HFFc6 (cell line): ENCODE results near the gene CPLX3. TPM values are rescaled to one million over a fixed set of nuclear protein-coding genes. Genes with fewer than 3 reads are reported as not detected.

Experiments used
- DNase-seq: peaks from one replicate; pipeline ENCODE4 v3.0.0-alpha.2; 2018
- H3K27ac Mint-ChIP-seq: 2 replicates; pipeline ENCODE4 v1.8.0; 2020; ENCODE audit warnings: mild to moderate bottlenecking, mixed read lengths
- H3K27me3 Mint-ChIP-seq: 2 replicates; pipeline ENCODE4 v1.8.0; 2021; ENCODE audit warnings: mild to moderate bottlenecking, moderate library complexity, mixed read lengths; ENCODE audit not compliant: insufficient read depth
- H3K36me3 Mint-ChIP-seq: 2 replicates; pipeline ENCODE4 v1.8.0; 2021; ENCODE audit warnings: low read depth, mixed read lengths
- H3K4me1 Mint-ChIP-seq: 2 replicates; pipeline ENCODE4 v1.8.0; 2020; ENCODE audit warnings: low read depth, mixed read lengths
- H3K4me3 Mint-ChIP-seq: 2 replicates; pipeline ENCODE4 v1.8.0; 2020; ENCODE audit warnings: mild to moderate bottlenecking, moderate library complexity, mixed read lengths
- H3K9me3 Mint-ChIP-seq: 2 replicates; pipeline ENCODE4 v1.8.0; 2020; ENCODE audit warnings: mild to moderate bottlenecking, mixed read lengths
- total RNA-seq, 6 experiments: library from RNA; stranded (reverse); fragmentation: NEBNext Ultra II Directional; extraction: Animal tissue kit (Norgen Biotek cat#: 25700); gene quantifications; 2 replicates in 1 of 6; 3 replicates in 5 of 6; pipeline ENCODE4 v1.2.3, GENCODE V29; 2021
- TF ChIP-seq, protein P1 (sequence below): fragments of 200-600 bp; sonication (generic); IDR thresholded peaks from 2 replicates; pipeline ENCODE4 v1.5.0; 2021; ENCODE audit warnings: antibody characterized with exemption, mild to moderate bottlenecking

The CPLX3 gene
- total RNA-seq, 6 experiments from 2014 or later = 0.09 TPM; not detected in 5

GRCh38 chr15:74790080-74790916, 36.1 kb upstream of the CPLX3 start:
- Mint-ChIP-seq H3K27ac (peak overlapping the region; percentile 85), H3K27me3 (peaks cover 4% of the 10 kb centered on the region; the same call in 1 of the 2 replicates)

DNA sequence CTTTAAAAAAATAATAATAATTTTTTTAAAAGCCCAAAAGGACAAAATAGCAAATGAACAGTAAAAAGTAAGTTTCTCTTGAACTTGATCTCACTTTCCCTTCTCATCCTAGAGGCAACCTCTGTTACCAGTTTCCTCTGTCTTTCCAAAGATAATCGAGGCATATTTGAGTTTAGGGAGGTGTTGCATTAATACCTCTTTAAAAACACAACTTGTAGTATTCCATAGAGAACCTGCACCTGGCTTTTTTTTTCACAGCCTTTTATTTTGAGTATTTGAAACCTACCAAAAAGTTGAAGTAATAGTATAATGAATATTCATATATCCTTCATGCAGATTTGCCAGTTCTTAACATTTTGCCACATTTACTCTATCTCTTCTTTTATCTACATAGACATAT, 35.4 kb upstream of the CPLX3 start:
- peaks cover 49% of the 10 kb centered on the region for H3K4me1 Mint-ChIP-seq
- H3K27me3 Mint-ChIP-seq = peaks cover 4% of the 10 kb centered on the region; the same call in 1 of the 2 replicates
- H3K9me3 Mint-ChIP-seq = no peaks in the 10 kb centered on the region
- no peaks in the 10 kb centered on the region for H3K36me3 Mint-ChIP-seq
- H3K27ac Mint-ChIP-seq = peak overlapping the region; percentile 85
- TF ChIP-seq, protein P1, sequence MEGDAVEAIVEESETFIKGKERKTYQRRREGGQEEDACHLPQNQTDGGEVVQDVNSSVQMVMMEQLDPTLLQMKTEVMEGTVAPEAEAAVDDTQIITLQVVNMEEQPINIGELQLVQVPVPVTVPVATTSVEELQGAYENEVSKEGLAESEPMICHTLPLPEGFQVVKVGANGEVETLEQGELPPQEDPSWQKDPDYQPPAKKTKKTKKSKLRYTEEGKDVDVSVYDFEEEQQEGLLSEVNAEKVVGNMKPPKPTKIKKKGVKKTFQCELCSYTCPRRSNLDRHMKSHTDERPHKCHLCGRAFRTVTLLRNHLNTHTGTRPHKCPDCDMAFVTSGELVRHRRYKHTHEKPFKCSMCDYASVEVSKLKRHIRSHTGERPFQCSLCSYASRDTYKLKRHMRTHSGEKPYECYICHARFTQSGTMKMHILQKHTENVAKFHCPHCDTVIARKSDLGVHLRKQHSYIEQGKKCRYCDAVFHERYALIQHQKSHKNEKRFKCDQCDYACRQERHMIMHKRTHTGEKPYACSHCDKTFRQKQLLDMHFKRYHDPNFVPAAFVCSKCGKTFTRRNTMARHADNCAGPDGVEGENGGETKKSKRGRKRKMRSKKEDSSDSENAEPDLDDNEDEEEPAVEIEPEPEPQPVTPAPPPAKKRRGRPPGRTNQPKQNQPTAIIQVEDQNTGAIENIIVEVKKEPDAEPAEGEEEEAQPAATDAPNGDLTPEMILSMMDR = no peak
- peak overlapping the region; percentile 35; the same call in 1 of the 2 replicates for H3K4me3 Mint-ChIP-seq
- DNase-seq = no peak

More at GRCh38 chr15:74790080-74790916, 36.1 kb upstream of the CPLX3 start:
- TF ChIP-seq, protein P1 = no peak
- H3K36me3 Mint-ChIP-seq = no peaks in the 10 kb centered on the region
- peak overlapping the region; percentile 35 for H3K4me3 Mint-ChIP-seq
- DNase-seq = peak; percentile 68
- no peaks in the 10 kb centered on the region for H3K9me3 Mint-ChIP-seq
- H3K4me1 Mint-ChIP-seq = peaks cover 55% of the 10 kb centered on the region

GRCh38 chr15:74791667-74792066, 34.8 kb upstream of the CPLX3 start:
- TF ChIP-seq, protein P1 = no peak
- DNase-seq = no peak
- H3K4me1 Mint-ChIP-seq = peaks cover 49% of the 10 kb centered on the region
- no peak overlapping the region; the same call in 1 of the 2 replicates for H3K4me3 Mint-ChIP-seq
- H3K9me3 Mint-ChIP-seq = no peaks in the 10 kb centered on the region
- H3K27me3 Mint-ChIP-seq = peaks cover 4% of the 10 kb centered on the region; the same call in 1 of the 2 replicates
- peak overlapping the region; percentile 85 for H3K27ac Mint-ChIP-seq
- H3K36me3 Mint-ChIP-seq = no peaks in the 10 kb centered on the region

DNA sequence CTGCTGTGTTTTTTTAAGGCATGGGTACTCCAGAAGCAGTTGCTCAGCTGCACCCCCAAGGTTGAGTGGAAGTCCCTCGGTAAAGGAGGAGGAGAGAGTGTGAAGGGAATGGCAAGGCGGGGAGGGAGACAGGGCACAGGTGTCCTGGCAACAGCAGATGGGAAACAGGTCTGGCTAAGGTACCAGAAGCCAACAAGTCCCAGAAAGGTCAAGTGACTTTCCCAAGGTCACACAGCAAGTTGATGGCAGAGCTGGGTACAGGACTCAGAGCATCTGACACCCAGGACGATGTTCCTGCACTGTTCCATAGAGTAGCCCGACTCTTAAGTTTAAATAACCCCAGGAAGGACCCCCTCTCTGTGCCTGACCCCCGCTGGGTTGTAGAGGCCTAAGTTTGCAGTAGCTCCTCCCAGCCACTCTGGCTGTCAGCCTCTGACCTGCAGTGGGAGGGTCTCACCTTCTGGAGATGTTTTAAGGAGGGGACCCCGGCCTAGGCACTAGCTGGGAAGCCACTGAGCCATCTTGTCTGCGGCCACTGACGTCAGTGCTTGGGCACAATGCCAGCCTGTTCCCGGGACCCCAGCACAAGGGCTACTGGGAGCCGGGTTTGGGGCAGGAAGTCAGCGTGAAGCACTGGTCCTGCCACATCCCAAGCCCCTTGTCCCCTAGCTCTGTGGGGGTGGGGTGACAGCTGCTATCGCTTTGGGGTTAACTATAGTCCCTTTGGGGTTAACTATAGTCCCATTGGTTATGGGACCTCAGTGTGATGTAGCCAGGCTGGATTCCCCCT, 34.0 kb upstream of the CPLX3 start:
- peaks cover 48% of the 10 kb centered on the region for H3K4me1 Mint-ChIP-seq
- H3K4me3 Mint-ChIP-seq = no peak overlapping the region
- DNase-seq = no peak
- H3K36me3 Mint-ChIP-seq = no peaks in the 10 kb centered on the region
- H3K9me3 Mint-ChIP-seq = no peaks in the 10 kb centered on the region
- peaks cover 4% of the 10 kb centered on the region; the same call in 1 of the 2 replicates for H3K27me3 Mint-ChIP-seq
- peak overlapping the region; percentile 42 for H3K27ac Mint-ChIP-seq
- TF ChIP-seq, protein P1 = no peak

DNA sequence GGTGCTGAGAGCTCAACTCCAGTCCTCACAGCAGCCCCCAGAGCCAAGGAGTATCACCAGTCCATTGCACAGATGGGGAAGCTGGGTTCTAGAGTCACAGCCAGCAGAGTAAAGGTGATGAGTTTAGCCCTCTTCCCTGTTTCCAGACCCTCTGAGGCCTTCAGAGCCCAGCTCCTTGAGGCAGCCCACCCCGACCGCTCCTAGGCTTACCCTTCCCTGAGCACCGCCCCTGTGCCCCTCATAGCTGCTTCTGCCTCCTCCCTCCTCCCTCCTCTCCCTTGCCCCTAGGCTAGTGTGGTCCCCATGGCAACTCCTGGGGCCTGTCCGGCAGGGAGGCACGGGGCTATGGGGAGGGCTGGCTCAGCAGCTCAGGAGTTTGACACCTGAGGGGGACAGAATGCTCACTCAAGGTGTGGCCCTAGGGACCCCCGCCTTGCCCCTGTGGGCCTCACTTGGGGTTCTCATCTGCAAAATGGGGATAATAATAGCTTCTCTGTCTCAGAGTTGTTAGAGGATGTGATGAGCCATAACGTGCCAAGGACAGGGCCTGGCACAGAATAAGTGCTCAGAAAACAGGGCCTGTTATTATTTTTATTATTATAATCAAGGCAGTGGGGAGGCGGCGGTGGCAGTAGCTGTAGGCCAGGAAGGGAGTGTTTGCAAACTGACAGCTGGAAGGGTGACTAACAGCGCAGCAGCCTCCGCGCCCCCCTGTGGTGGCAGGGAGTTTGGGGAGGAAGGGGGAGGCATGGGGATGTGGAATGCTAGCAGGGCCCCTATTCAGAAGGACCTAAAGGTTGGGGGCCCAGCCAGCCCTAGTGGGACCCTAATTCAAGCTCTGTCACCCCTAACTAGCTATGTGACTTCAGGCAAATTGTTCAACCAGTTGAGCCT, 33.0 kb upstream of the CPLX3 start:
- no peaks in the 10 kb centered on the region for H3K36me3 Mint-ChIP-seq
- H3K27me3 Mint-ChIP-seq = peaks cover 4% of the 10 kb centered on the region
- peaks cover 38% of the 10 kb centered on the region for H3K4me1 Mint-ChIP-seq
- no peak for DNase-seq
- H3K9me3 Mint-ChIP-seq = no peaks in the 10 kb centered on the region
- no peak overlapping the region for H3K4me3 Mint-ChIP-seq
- H3K27ac Mint-ChIP-seq = no peak overlapping the region
- TF ChIP-seq, protein P1 = no peak
